Mesendoderm (in vitro differentiated cells): ENCODE measurements around the gene FSTL4.

ENCODE experiments used
- DNase-seq: peaks from one replicate; pipeline ENCODE4 v3.0.0; 2013
- H2AK5ac ChIP-seq: 2 replicates; pipeline ENCODE4 v1.6.1; 2013; ENCODE audit warnings: low read length, inconsistent platforms
- H2BK120ac ChIP-seq: 2 replicates; pipeline ENCODE4 v1.6.1; 2013; ENCODE audit warnings: low read depth, mild to moderate bottlenecking, low read length, moderate library complexity, mixed read lengths
- H2BK15ac ChIP-seq: replicated peaks from 2 replicates; pipeline ENCODE4 v1.6.1; 2013; ENCODE audit warnings: low read depth, mild to moderate bottlenecking, moderate library complexity
- H2BK5ac ChIP-seq: 2 replicates; pipeline ENCODE4 v1.6.1; 2013; ENCODE audit warnings: low read length, inconsistent platforms
- H3K18ac ChIP-seq: 2 replicates; pipeline ENCODE4 v1.6.1; 2013; ENCODE audit warnings: mild to moderate bottlenecking, low read length, mixed read lengths
- H3K23ac ChIP-seq: one replicate; pipeline ENCODE4 v1.6.1; 2013; ENCODE audit warnings: low read length
- H3K27ac ChIP-seq: 2 replicates; pipeline ENCODE4 v1.5.1; 2013; ENCODE audit warnings: low read depth, mild to moderate bottlenecking, inconsistent platforms, low read length, moderate library complexity
- H3K27me3 ChIP-seq: 2 replicates; pipeline ENCODE4 v1.6.1; 2013; ENCODE audit warnings: low read length, control low read depth, mild to moderate bottlenecking, inconsistent platforms; ENCODE audit not compliant: insufficient read depth, poor library complexity
- H3K36me3 ChIP-seq: 2 replicates; pipeline ENCODE4 v1.6.1; 2013; ENCODE audit warnings: low read length, inconsistent platforms; ENCODE audit not compliant: control insufficient read depth, insufficient read depth
- H3K4ac ChIP-seq: one replicate; pipeline ENCODE4 v1.6.1; 2013; ENCODE audit warnings: low read depth, mild to moderate bottlenecking, low read length, moderate library complexity
- H3K4me1 ChIP-seq: 2 replicates; pipeline ENCODE4 v1.6.1; 2013; ENCODE audit warnings: low read depth, low read length, inconsistent platforms; ENCODE audit not compliant: control insufficient read depth
- H3K4me2 ChIP-seq: 2 replicates; pipeline ENCODE4 v1.6.1; 2013; ENCODE audit warnings: low read length
- H3K4me3 ChIP-seq: 2 replicates; pipeline ENCODE4 v1.5.1; 2013; ENCODE audit warnings: mild to moderate bottlenecking, low read length
- H3K56ac ChIP-seq: one replicate; pipeline ENCODE4 v1.6.1; 2013; ENCODE audit warnings: low read length
- H3K79me1 ChIP-seq: 2 replicates; pipeline ENCODE4 v1.6.1; 2013; ENCODE audit warnings: low read length, inconsistent platforms
- H3K79me2 ChIP-seq: 2 replicates; pipeline ENCODE4 v1.6.1; 2013; ENCODE audit warnings: mild to moderate bottlenecking, low read length; ENCODE audit not compliant: control insufficient read depth, insufficient read depth
- H3K9ac ChIP-seq: 2 replicates; pipeline ENCODE4 v1.6.1; 2013; ENCODE audit warnings: low read length, inconsistent platforms
- H4K5ac ChIP-seq: one replicate; pipeline ENCODE4 v1.6.1; 2013; ENCODE audit warnings: low read length
- H4K8ac ChIP-seq: one replicate; pipeline ENCODE4 v1.6.1; 2013; ENCODE audit warnings: low read depth, mild to moderate bottlenecking, control low read depth, low read length, moderate library complexity
- WGBS: extraction: QIAGEN DNeasy Blood & Tissue Kit; methylation state at CpG from one replicate; pipeline ENCODE4 v1.1.7; 2013; ENCODE audit warnings: low lambda C conversion rate, missing lambda C conversion rate; ENCODE audit not compliant: insufficient coverage; ENCODE audit errors: extremely low coverage; 5-methylcytosine and 5-hydroxymethylcytosine counted together

Gene FSTL4

GRCh38 chr5:133581348-133581747, 31.0 kb downstream of the FSTL4 start:
- Histone ChIP-seq H3K79me1 (no peaks in the 10 kb centered on the region), H3K4ac (no peak overlapping the region), H3K36me3 (no peaks in the 10 kb centered on the region), H4K8ac (no peak overlapping the region), H2AK5ac (no peak overlapping the region), H3K4me2 (no peak overlapping the region), H3K27ac (no peak overlapping the region), H2BK120ac (no peak overlapping the region), H3K4me1 (no peaks in the 10 kb centered on the region), H3K27me3 (no peaks in the 10 kb centered on the region), H3K23ac (no peak overlapping the region), H3K4me3 (no peak overlapping the region), H3K79me2 (no peaks in the 10 kb centered on the region), H2BK5ac (no peak overlapping the region), H3K56ac (no peak overlapping the region), H3K18ac (no peak overlapping the region), H2BK15ac (no peak overlapping the region), H4K5ac (no peak overlapping the region), H3K9ac (no peak overlapping the region)
- DNase-seq: no peak
- WGBS: no CpG with 5 or more reads among the region's 5 CpGs

DNA sequence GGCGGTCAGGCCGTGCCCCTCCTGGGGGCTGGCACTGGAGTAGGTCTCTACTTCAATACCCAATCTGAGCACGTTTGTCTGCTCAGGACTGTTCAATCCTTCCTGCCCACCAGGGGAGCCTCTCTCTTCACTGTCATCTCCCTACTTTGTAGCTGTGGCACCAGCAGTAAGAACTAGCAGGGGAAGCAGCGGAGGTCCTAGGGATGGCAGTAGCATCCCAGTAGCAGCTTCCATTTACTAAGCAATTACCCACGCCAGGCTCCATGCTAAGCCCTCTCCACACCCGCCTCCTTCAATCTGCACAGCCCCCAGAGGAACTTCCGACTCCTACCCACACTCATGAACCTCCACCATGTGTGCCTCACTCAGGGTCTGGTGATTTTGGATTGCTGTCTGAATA, 31.7 kb downstream of the FSTL4 start:
- Histone ChIP-seq H3K56ac (no peak overlapping the region), H3K18ac (no peak overlapping the region), H4K8ac (no peak overlapping the region), H3K4me1 (no peaks in the 10 kb centered on the region), H3K36me3 (no peaks in the 10 kb centered on the region), H3K79me1 (no peaks in the 10 kb centered on the region), H3K23ac (no peak overlapping the region), H3K9ac (no peak overlapping the region), H3K4ac (no peak overlapping the region), H2BK5ac (no peak overlapping the region), H4K5ac (no peak overlapping the region), H3K27me3 (no peaks in the 10 kb centered on the region), H3K79me2 (no peaks in the 10 kb centered on the region), H3K4me2 (no peak overlapping the region), H3K27ac (no peak overlapping the region), H3K4me3 (no peak overlapping the region), H2BK15ac (no peak overlapping the region), H2BK120ac (no peak overlapping the region), H2AK5ac (no peak overlapping the region)
- peak; percentile 16 for DNase-seq
- no CpG with 5 or more reads among the region's 7 CpGs for WGBS

- Histone ChIP-seq H3K79me2 (no peaks in the 10 kb centered on the region), H3K79me1 (no peaks in the 10 kb centered on the region), H3K18ac (no peak overlapping the region), H3K4ac (no peak overlapping the region), H4K8ac (no peak overlapping the region), H2AK5ac (no peak overlapping the region), H2BK15ac (no peak overlapping the region), H3K36me3 (no peaks in the 10 kb centered on the region), H3K27me3 (no peaks in the 10 kb centered on the region), H3K4me3 (no peak overlapping the region), H3K4me1 (no peaks in the 10 kb centered on the region), H2BK5ac (no peak overlapping the region), H3K23ac (no peak overlapping the region), H3K9ac (no peak overlapping the region), H3K4me2 (no peak overlapping the region), H2BK120ac (no peak overlapping the region), H3K27ac (no peak overlapping the region), H3K56ac (no peak overlapping the region), H4K5ac (no peak overlapping the region)
- no peak for DNase-seq
- WGBS: no CpG with 5 or more reads among the region's 4 CpGs
Observed at GRCh38 chr5:133579766-133580165, 32.6 kb downstream of the FSTL4 start.

- Histone ChIP-seq H3K79me2 (no peaks in the 10 kb centered on the region), H3K23ac (no peak overlapping the region), H3K4me3 (no peak overlapping the region), H3K36me3 (no peaks in the 10 kb centered on the region), H2BK5ac (no peak overlapping the region), H3K4me2 (no peak overlapping the region), H3K4ac (no peak overlapping the region), H2BK120ac (no peak overlapping the region), H3K56ac (no peak overlapping the region), H2AK5ac (no peak overlapping the region), H4K5ac (no peak overlapping the region), H3K27me3 (no peaks in the 10 kb centered on the region), H3K9ac (no peak overlapping the region), H3K79me1 (no peaks in the 10 kb centered on the region), H4K8ac (no peak overlapping the region), H3K27ac (no peak overlapping the region), H2BK15ac (no peak overlapping the region), H3K18ac (no peak overlapping the region), H3K4me1 (no peaks in the 10 kb centered on the region)
- no peak for DNase-seq
- WGBS: no CpG with 5 or more reads among the region's 1 CpG
Observed at GRCh38 chr5:133569347-133569746, 43.0 kb downstream of the FSTL4 start.

DNA sequence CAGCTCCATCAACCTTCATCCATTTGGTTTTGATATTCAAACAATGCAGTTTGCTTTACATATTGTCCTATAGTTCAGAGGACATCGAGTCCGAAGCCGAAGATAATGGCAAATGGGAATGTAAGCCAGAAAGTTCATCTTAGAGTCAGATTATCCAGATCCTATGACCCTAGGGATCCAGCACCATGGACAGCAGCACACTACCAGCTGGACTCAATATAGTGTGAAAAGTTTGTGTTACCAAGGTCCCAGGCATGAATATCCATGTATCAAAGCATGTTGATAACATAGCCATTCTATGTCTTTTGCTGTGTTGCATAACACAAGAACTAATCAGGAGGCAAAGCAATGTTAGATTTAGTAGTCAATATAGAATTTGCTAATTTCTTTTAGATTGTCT, 46.3 kb downstream of the FSTL4 start:
- Histone ChIP-seq H3K4me3 (no peak overlapping the region), H3K27ac (no peak overlapping the region), H3K18ac (no peak overlapping the region), H4K5ac (no peak overlapping the region), H3K79me2 (no peaks in the 10 kb centered on the region), H2BK120ac (no peak overlapping the region), H2BK5ac (no peak overlapping the region), H3K79me1 (no peaks in the 10 kb centered on the region), H3K27me3 (no peaks in the 10 kb centered on the region), H3K9ac (no peak overlapping the region), H3K4me2 (no peak overlapping the region), H3K56ac (no peak overlapping the region), H2AK5ac (no peak overlapping the region), H3K4me1 (no peaks in the 10 kb centered on the region), H2BK15ac (no peak overlapping the region), H3K4ac (no peak overlapping the region), H3K23ac (no peak overlapping the region), H4K8ac (no peak overlapping the region), H3K36me3 (no peaks in the 10 kb centered on the region)
- no CpG with 5 or more reads among the region's 3 CpGs for WGBS
- DNase-seq: peak; percentile 50

- Histone ChIP-seq H3K23ac (no peak overlapping the region), H3K9ac (no peak overlapping the region), H3K36me3 (no peaks in the 10 kb centered on the region), H3K27ac (no peak overlapping the region), H4K8ac (no peak overlapping the region), H3K79me1 (no peaks in the 10 kb centered on the region), H3K56ac (no peak overlapping the region), H3K27me3 (no peaks in the 10 kb centered on the region), H3K4me2 (no peak overlapping the region), H3K4me1 (no peaks in the 10 kb centered on the region), H3K18ac (no peak overlapping the region), H2AK5ac (no peak overlapping the region), H3K4me3 (no peak overlapping the region), H3K4ac (no peak overlapping the region), H2BK5ac (no peak overlapping the region), H4K5ac (no peak overlapping the region), H3K79me2 (no peaks in the 10 kb centered on the region), H2BK15ac (no peak overlapping the region), H2BK120ac (no peak overlapping the region)
- WGBS: no CpG with 5 or more reads among the region's 4 CpGs
- no peak for DNase-seq
Observed at GRCh38 chr5:133564921-133565565, 47.3 kb downstream of the FSTL4 start.
